IMR-90 (cell line): ENCODE data around the gene TTLL11. TPM values are rescaled to one million over a fixed set of nuclear protein-coding genes. Genes with fewer than 3 reads are reported as not detected.

ENCODE experiments used
- ATAC-seq: fragments of 200-7000 bp; cut with Tn5 transposase; 2 replicates; pipeline ENCODE4 v1.9.1; 2020; ENCODE audit warnings: low read depth, mild to moderate bottlenecking, moderate library complexity
- BruUV-seq: library from RNA; stranded (reverse); fragments of 400-500 nt; replicated peaks from 2 replicates; lab custom pipeline; 2021; lab: Mats Ljungman, UMichigan
- CTCF ChIA-PET: fragments of 300-600 bp; formaldehyde crosslinking; extraction: SDS; loops from one replicate; lab custom pipeline; 2021; ENCODE audit warnings: antibody characterized with exemption; lab: Yijun Ruan, JAX
- POLR2A ChIA-PET: fragments of 300-600 bp; sonication (Branson Sonifier 250); formaldehyde crosslinking; loops from one replicate; lab custom pipeline; 2022; ENCODE audit warnings: antibody characterized with exemption; ENCODE audit not compliant: unreplicated experiment; lab: Charles Lee
- DNase-seq: peaks from one replicate; pipeline ENCODE4 v3.0.0; 2013
- H2AFZ ChIP-seq: replicated peaks from 2 replicates; pipeline ENCODE3; 2013; ENCODE audit warnings: low read length, mild to moderate bottlenecking; ENCODE audit not compliant: poor library complexity
- H2AK5ac ChIP-seq: 2 replicates; pipeline ENCODE4 v1.6.1; 2013; ENCODE audit warnings: low read depth, low read length, inconsistent platforms
- H2AK9ac ChIP-seq: replicated peaks from 2 replicates; pipeline ENCODE3; 2013; ENCODE audit warnings: mild to moderate bottlenecking, low read depth, low read length, moderate library complexity; ENCODE audit not compliant: poor library complexity
- H2BK120ac ChIP-seq: 2 replicates; pipeline ENCODE4 v1.6.1; 2013; ENCODE audit warnings: low read depth, low read length, inconsistent platforms
- H2BK15ac ChIP-seq: 3 replicates; pipeline ENCODE4 v1.6.1; 2013; ENCODE audit warnings: low read depth, low read length, inconsistent platforms
- H2BK20ac ChIP-seq: 2 replicates; pipeline ENCODE4 v1.6.1; 2013; ENCODE audit warnings: low read depth, mild to moderate bottlenecking, inconsistent platforms, low read length, moderate library complexity
- H2BK5ac ChIP-seq: 2 replicates; pipeline ENCODE4 v1.6.1; 2013; ENCODE audit warnings: mild to moderate bottlenecking, low read depth, low read length, inconsistent platforms; ENCODE audit not compliant: poor library complexity, severe bottlenecking
- H3K14ac ChIP-seq: replicated peaks from 2 replicates; pipeline ENCODE4 v1.6.1; 2013; ENCODE audit warnings: low read depth, low read length, inconsistent platforms
- H3K18ac ChIP-seq: 2 replicates; pipeline ENCODE4 v1.6.1; 2013; ENCODE audit warnings: low read depth, low read length, control low read depth
- H3K23ac ChIP-seq: 2 replicates; pipeline ENCODE4 v1.6.1; 2013; ENCODE audit warnings: low read depth, low read length, inconsistent platforms
- H3K27ac ChIP-seq: 2 replicates; pipeline ENCODE4 v1.5.1; 2013; ENCODE audit warnings: mild to moderate bottlenecking, control low read depth, low read length; ENCODE audit not compliant: insufficient read depth
- H3K27me3 ChIP-seq: 2 replicates; pipeline ENCODE4 v1.6.1; 2013; ENCODE audit warnings: low read length; ENCODE audit not compliant: control insufficient read depth, insufficient read depth
- H3K36me3 ChIP-seq: 2 replicates; pipeline ENCODE4 v1.6.1; 2013; ENCODE audit warnings: low read length, mixed read lengths; ENCODE audit not compliant: control insufficient read depth, insufficient read depth
- H3K4ac ChIP-seq: 2 replicates; pipeline ENCODE4 v1.6.1; 2013; ENCODE audit warnings: low read depth, low read length, inconsistent platforms
- H3K4me1 ChIP-seq: 2 replicates; pipeline ENCODE4 v1.6.1; 2013; ENCODE audit warnings: low read length, mixed read lengths; ENCODE audit not compliant: control insufficient read depth, insufficient read depth
- H3K4me2 ChIP-seq: 2 replicates; pipeline ENCODE4 v1.6.1; 2013; ENCODE audit warnings: low read depth, mild to moderate bottlenecking, control low read depth, low read length, moderate library complexity
- H3K4me3 ChIP-seq: 2 replicates; pipeline ENCODE4 v1.5.1; 2013; ENCODE audit warnings: low read depth, mild to moderate bottlenecking, control low read depth, low read length, moderate library complexity; ENCODE audit not compliant: insufficient read depth
- H3K56ac ChIP-seq: 2 replicates; pipeline ENCODE4 v1.6.1; 2013; ENCODE audit warnings: low read length, inconsistent platforms; ENCODE audit not compliant: insufficient read depth; ENCODE audit errors: extremely low read depth
- H3K79me1 ChIP-seq, 2 experiments: 2 replicates each; pipeline ENCODE4 v1.6.1; 2013; ENCODE audit warnings: low read length in 2 of 2, inconsistent platforms in 1 of 2, low read depth in 1 of 2
- H3K9ac ChIP-seq: 2 replicates; pipeline ENCODE4 v1.6.1; 2013; ENCODE audit warnings: low read depth, low read length, control low read depth
- H3K9me1 ChIP-seq: 2 replicates; pipeline ENCODE4 v1.6.1; 2013; ENCODE audit warnings: low read length, inconsistent platforms; ENCODE audit not compliant: insufficient read depth
- H3K9me3 ChIP-seq: 2 replicates; pipeline ENCODE4 v1.6.1; 2013; ENCODE audit warnings: low read length; ENCODE audit not compliant: control insufficient read depth, insufficient read depth
- H4K20me1 ChIP-seq: 2 replicates; pipeline ENCODE4 v1.6.1; 2013; ENCODE audit warnings: low read length, inconsistent platforms; ENCODE audit not compliant: insufficient read depth
- H4K5ac ChIP-seq: 2 replicates; pipeline ENCODE4 v1.6.1; 2013; ENCODE audit warnings: mild to moderate bottlenecking, low read depth, low read length, control low read depth
- H4K8ac ChIP-seq, 2 experiments: 2 replicates each; pipeline ENCODE4 v1.6.1; 2013; ENCODE audit warnings: low read depth in 2 of 2, low read length in 2 of 2, control low read depth in 1 of 2, inconsistent platforms in 1 of 2
- H4K91ac ChIP-seq: 2 replicates; pipeline ENCODE4 v1.6.1; 2013; ENCODE audit warnings: low read depth, low read length, inconsistent platforms; ENCODE audit not compliant: insufficient read depth
- CEBPB ChIP-seq: IDR thresholded peaks from 2 replicates; pipeline ENCODE4 v1.6.1; 2012; ENCODE audit warnings: low read depth, low read length, improper control_type of control experiment
- RCOR1 ChIP-seq: IDR thresholded peaks from 2 replicates; pipeline ENCODE4 v1.6.1; 2012; ENCODE audit warnings: mild to moderate bottlenecking, low read length, improper control_type of control experiment; ENCODE audit not compliant: insufficient replicate concordance
- WGBS, 2 experiments: methylation state at CpG; one replicate each; pipeline versions ENCODE4 v1.1.5 to v1.1.7; 2013; ENCODE audit warnings: missing lambda C conversion rate in 2 of 2; ENCODE audit not compliant: insufficient read length in 1 of 2; ENCODE audit errors: extremely low coverage in 2 of 2; 5-methylcytosine and 5-hydroxymethylcytosine counted together
- dilution Hi-C: fragments of 300-500 bp; cut with HindIII; formaldehyde crosslinking; loops from one replicate; pipeline ENCODE4 v1.14.3; 2018; ENCODE audit warnings: low sequenced_read_pairs; ENCODE audit not compliant: unreplicated experiment
- in situ Hi-C: fragments of 300-500 bp; cut with MboI; formaldehyde crosslinking; loops from 3 replicates; pipeline ENCODE4 v1.14.3; 2019; ENCODE audit warnings: low sequenced_read_pairs, inconsistent platforms, mixed read lengths
- intact Hi-C: fragments of 100-400 bp; cut with micrococcal nuclease; formaldehyde crosslinking; loops from 2 replicates; pipeline ENCODE4 v1.10.0; 2022
- polyA plus RNA-seq, 3 experiments: library from polyadenylated mRNA; depleted of rRNA; stranded (reverse); fragments of >200 nt; gene quantifications; 2 replicates each; pipeline ENCODE4 v1.2.3, GENCODE V29; 2012; ENCODE audit warnings: low replicate concordance in 1 of 3
- total RNA-seq: library from RNA; depleted of rRNA; stranded (reverse); fragments of >200 nt; gene quantifications from 2 replicates; pipeline ENCODE4 v1.2.3, GENCODE V29; 2012

TTLL11 gene
- total and polyA plus RNA-seq, 2 of the 4 experiments (the other 2 are of a cell fraction): 2.0 to 4.6 TPM

DNA sequence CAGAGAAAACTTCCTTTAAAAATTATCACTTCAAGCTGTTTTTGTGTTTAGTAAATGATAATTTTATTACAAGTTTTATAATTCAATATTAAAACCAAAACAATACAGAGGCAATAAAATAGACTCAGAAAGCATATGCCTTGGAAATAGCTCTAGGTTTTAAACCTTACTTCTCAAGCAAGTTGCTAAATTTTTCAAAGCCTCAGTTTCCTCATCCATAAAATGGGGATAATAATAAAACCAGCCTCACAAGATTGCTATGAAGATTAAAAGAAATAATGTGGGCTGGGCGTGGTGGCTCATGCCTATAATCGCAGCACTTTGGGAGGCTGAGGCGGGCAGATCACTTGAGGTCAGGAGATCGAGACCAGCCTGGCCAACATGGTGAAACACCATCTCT, 62.8 kb downstream of the TTLL11 start:
- H2BK15ac ChIP-seq: no peak overlapping the region
- no peak overlapping the region for H2BK5ac ChIP-seq
- H3K27ac ChIP-seq: no peak overlapping the region
- dilution Hi-C loops (no loop called here), intact Hi-C loops (no loop called here), in situ Hi-C loops (no loop called here)
- no peak overlapping the region for H3K4me2 ChIP-seq
- H4K8ac ChIP-seq: no peak overlapping the region
- no peaks in the 10 kb centered on the region for H3K27me3 ChIP-seq
- H3K4me3 ChIP-seq: no peak overlapping the region
- no peak overlapping the region for H2BK20ac ChIP-seq
- H4K5ac ChIP-seq: no peak overlapping the region
- WGBS, 2 experiments: no CpG with 5 or more reads among the region's 4 CpGs
- ATAC-seq: no peak
- H4K20me1 ChIP-seq: no peaks in the 10 kb centered on the region
- TF ChIP-seq CEBPB (no peak), RCOR1 (no peak)
- H3K18ac ChIP-seq: no peak overlapping the region
- no peak overlapping the region for H2BK120ac ChIP-seq
- no peak for DNase-seq
- no peak overlapping the region for H2AK9ac ChIP-seq
- no peaks in the 10 kb centered on the region for H3K9me3 ChIP-seq
- no peak overlapping the region for H2AK5ac ChIP-seq
- no TSS peak for BruUV-seq
- H2AFZ ChIP-seq: no peak overlapping the region
- 0 out of 4 replicates have a peak, but pooled peaks cover 0 to 7% of the 10 kb centered on the region in 2 experiments for H3K79me1 ChIP-seq
- H4K91ac ChIP-seq: no peak overlapping the region
- no peak overlapping the region for H3K9ac ChIP-seq
- CTCF ChIA-PET: no interaction called here
- POLR2A ChIA-PET: no interaction called here
- no peak overlapping the region for H3K4ac ChIP-seq
- peaks cover 3% of the 10 kb centered on the region; the same call in 1 of the 2 replicates for H3K4me1 ChIP-seq
- no peak overlapping the region for H3K56ac ChIP-seq
- H3K9me1 ChIP-seq: peaks cover 3% of the 10 kb centered on the region; the same call in 1 of the 2 replicates
- H3K23ac ChIP-seq: no peak overlapping the region
- no peak overlapping the region for H3K14ac ChIP-seq
- H3K36me3 ChIP-seq: peaks cover 2% of the 10 kb centered on the region; the same call in 1 of the 2 replicates
